Esophagus muscularis mucosa (tissue), 4 donors: ENCODE results near the gene RPRD2. TPM values are rescaled to one million over a fixed set of nuclear protein-coding genes. Genes with fewer than 3 reads are reported as not detected.

Experiments used
- DNase-seq: peaks from one replicate; pipeline ENCODE4 v3.0.0-alpha.2; 2017; ENCODE audit errors: extremely low spot score
- H3K27ac ChIP-seq, 4 donors: fragments of 200-600 bp; sonication (generic); replicated peaks in 1 of 4; 1 replicate in 3 of 4; 2 replicates in 1 of 4; pipeline ENCODE4 v1.5.1; 2016 to 2019; ENCODE audit warnings: mild to moderate bottlenecking in 1 of 4
- H3K27me3 ChIP-seq, 4 donors: fragments of 200-600 bp; sonication (generic); one replicate each; pipeline versions ENCODE4 v1.5.1 to v1.6.0; 2016 to 2019
- H3K36me3 ChIP-seq, 4 donors: fragments of 200-600 bp; sonication (generic); one replicate each; pipeline ENCODE4 v1.5.1; 2016 to 2019
- H3K4me1 ChIP-seq, 4 donors: fragments of 200-600 bp; sonication (generic); one replicate each; pipeline ENCODE4 v1.5.1; 2016 to 2019
- H3K4me3 ChIP-seq, 4 donors: fragments of 200-600 bp; sonication (generic); 1 replicate in 2 of 4; 2 replicates in 2 of 4; pipeline ENCODE4 v1.5.1; 2016 to 2019; ENCODE audit warnings: mild to moderate bottlenecking in 4 of 4, moderate library complexity in 1 of 4
- H3K9me3 ChIP-seq, 4 donors: fragments of 200-600 bp; sonication (generic); 1 replicate in 3 of 4; 2 replicates in 1 of 4; pipeline ENCODE4 v1.5.1; 2016 to 2019
- CTCF ChIP-seq, 3 experiments: fragments of 200-600 bp in 2 of 3; fragments of 450-650 bp in 1 of 3; sonication (generic) in 2 of 3; IDR thresholded peaks; one replicate each; pipeline ENCODE4 v1.5.1; 2017 to 2019; ENCODE audit warnings: antibody characterized with exemption in 3 of 3, mild to moderate bottlenecking in 2 of 3, moderate library complexity in 1 of 3
- EP300 ChIP-seq: sonication (generic); formaldehyde crosslinking; IDR thresholded peaks from one replicate; pipeline ENCODE4 v1.6.1; 2017; ENCODE audit warnings: antibody characterized with exemption
- POLR2A ChIP-seq: fragments of 450-650 bp; IDR thresholded peaks from one replicate; pipeline ENCODE4 v1.6.1; 2017; ENCODE audit warnings: antibody characterized with exemption, moderate library complexity, mild to moderate bottlenecking, low read depth
- POLR2AphosphoS5 ChIP-seq, 2 donors: sonication (generic); formaldehyde crosslinking; IDR thresholded peaks; one replicate each; pipeline ENCODE4 v1.6.1; 2017; ENCODE audit warnings: antibody characterized with exemption in 2 of 2
- WGBS: methylation state at CpG from one replicate; pipeline ENCODE4 v1.1.5; 2018; 5-methylcytosine and 5-hydroxymethylcytosine counted together
- intact Hi-C: fragments of 100-400 bp; cut with DNase I; formaldehyde crosslinking; loops from one replicate; pipeline ENCODE4 v1.15.1; 2023
- total RNA-seq, 4 donors: library from RNA; depleted of rRNA; stranded (reverse); fragments of >200 nt; gene quantifications; one replicate each; pipeline versions ENCODE4 v1.1.0 to v1.2.1, GENCODE V29; 2016

Gene RPRD2
- total RNA-seq, 4 donors from 2014 or later: 20.0 to 27.9 (median 24.8) TPM

GRCh38 chr1:150406483-150406882, 42.5 kb downstream of the RPRD2 start:
- intact Hi-C loops: no loop called here
- H3K27ac ChIP-seq: no peak overlapping the region
- no peaks in the 10 kb centered on the region for H3K9me3 ChIP-seq
- H3K4me3 ChIP-seq: no peak overlapping the region
- H3K4me1 ChIP-seq: peaks cover 9 to 58% (median 28%) of the 10 kb centered on the region in 4 donors
- no peaks in the 10 kb centered on the region for H3K36me3 ChIP-seq
- DNase-seq: no peak
- TF ChIP-seq POLR2A (no peak), CTCF (IDR thresholded peaks at IDR 0.05) (no peak), POLR2AphosphoS5 (IDR thresholded peaks at IDR 0.05) (no peak), EP300 (no peak)
- 90% methylated on average over 8 of the region's 8 CpGs for WGBS
- no peaks in the 10 kb centered on the region for H3K27me3 ChIP-seq

- WGBS: 76% methylated on average over 3 of the region's 3 CpGs
- no peak overlapping the region for H3K4me3 ChIP-seq
- DNase-seq: no peak
- H3K36me3 ChIP-seq: no peaks in the 10 kb centered on the region
- H3K27me3 ChIP-seq: no peaks in the 10 kb centered on the region
- no peak overlapping the region for H3K27ac ChIP-seq
- H3K4me1 ChIP-seq: peaks cover 9 to 49% (median 28%) of the 10 kb centered on the region in 4 donors
- intact Hi-C loops: no loop called here
- no peaks in the 10 kb centered on the region for H3K9me3 ChIP-seq
- TF ChIP-seq POLR2AphosphoS5 (IDR thresholded peaks at IDR 0.05) (no peak), POLR2A (no peak)
Measured at GRCh38 chr1:150407330-150407729, 43.4 kb downstream of the RPRD2 start.

GRCh38 chr1:150408800-150409199, 44.9 kb downstream of the RPRD2 start:
- Histone ChIP-seq H3K9me3 (no peaks in the 10 kb centered on the region), H3K27me3 (no peaks in the 10 kb centered on the region), H3K27ac (no peak overlapping the region), H3K4me1 (peaks cover 9 to 46% (median 28%) of the 10 kb centered on the region in 4 donors), H3K4me3 (no peak overlapping the region), H3K36me3 (no peaks in the 10 kb centered on the region)
- intact Hi-C loops: no loop called here
- WGBS: 85% methylated on average over 2 of the region's 2 CpGs
- DNase-seq: no peak
- TF ChIP-seq POLR2A: no peak
- no peak for TF ChIP-seq POLR2AphosphoS5 (IDR thresholded peaks at IDR 0.05)
- TF ChIP-seq EP300: no peak
- no peak for TF ChIP-seq CTCF (IDR thresholded peaks at IDR 0.05)

GRCh38 chr1:150409504-150410362, 45.8 kb downstream of the RPRD2 start:
- no peaks in the 10 kb centered on the region for H3K27me3 ChIP-seq
- WGBS: 88% methylated on average over 12 of the region's 12 CpGs
- intact Hi-C loops: no loop called here
- no peak overlapping the region for H3K4me3 ChIP-seq
- H3K27ac ChIP-seq: no peak overlapping the region
- TF ChIP-seq POLR2AphosphoS5 (IDR thresholded peaks at IDR 0.05) (no peak), EP300 (no peak), POLR2A (no peak), CTCF (IDR thresholded peaks at IDR 0.05) (no peak)
- peaks cover 9 to 46% (median 28%) of the 10 kb centered on the region in 4 donors for H3K4me1 ChIP-seq
- DNase-seq: no peak
- H3K9me3 ChIP-seq: no peaks in the 10 kb centered on the region
- peaks cover 0 to 3% (median 0%) of the 10 kb centered on the region in 4 donors for H3K36me3 ChIP-seq

- peaks cover 0 to 3% (median 0%) of the 10 kb centered on the region in 4 donors for H3K36me3 ChIP-seq
- no peak for TF ChIP-seq POLR2AphosphoS5 (IDR thresholded peaks at IDR 0.05)
- no peak for TF ChIP-seq EP300
- no peak for TF ChIP-seq CTCF (IDR thresholded peaks at IDR 0.05)
- TF ChIP-seq POLR2A: no peak
- no peak overlapping the region for H3K4me3 ChIP-seq
- intact Hi-C loops: no loop called here
- 86% methylated on average over 6 of the region's 6 CpGs for WGBS
- peaks cover 9 to 44% (median 24%) of the 10 kb centered on the region in 4 donors for H3K4me1 ChIP-seq
- no peak for DNase-seq
- H3K27me3 ChIP-seq: no peaks in the 10 kb centered on the region
- H3K9me3 ChIP-seq: no peaks in the 10 kb centered on the region
- no peak overlapping the region for H3K27ac ChIP-seq
Measured at GRCh38 chr1:150410582-150411101, 46.7 kb downstream of the RPRD2 start.
